GM19043 (cell line): ENCODE data around the gene SOX6.
"Not testable (repeated sequence)": the region's sequence is repeated elsewhere in the genome, so short reads cannot be mapped to it uniquely, and the experiment has no call there.

ENCODE experiments used
- ATAC-seq: cut with Tn5 transposase; IDR thresholded peaks from one replicate; pipeline ENCODE4 v1.9.1; 2021; ENCODE audit warnings: low read depth; ENCODE audit not compliant: unreplicated experiment

Gene SOX6

GRCh38 chr11:15942126-15942525 lies 414.2 kb downstream of the SOX6 start:
- ATAC-seq, result no peak

- ATAC-seq, result no peak
Measured at GRCh38 chr11:15941206-15941770, 415.1 kb downstream of the SOX6 start.

GRCh38 chr11:15940462-15941205 lies 415.7 kb downstream of the SOX6 start:
- no peak for ATAC-seq

GRCh38 chr11:15938983-15939382 lies 417.4 kb downstream of the SOX6 start:
- no peak for ATAC-seq

GRCh38 chr11:15938121-15938611 lies 418.2 kb downstream of the SOX6 start:
- no peak for ATAC-seq

- no peak for ATAC-seq
Measured at GRCh38 chr11:15937601-15938120, 418.7 kb downstream of the SOX6 start.

- ATAC-seq, result no peak
Measured at GRCh38 chr11:15936011-15936410, 420.3 kb downstream of the SOX6 start.

GRCh38 chr11:15935373-15935772 lies 421.0 kb downstream of the SOX6 start:
- ATAC-seq, result no peak

GRCh38 chr11:15933886-15934625 lies 422.3 kb downstream of the SOX6 start:
- no peak for ATAC-seq

GRCh38 chr11:15932417-15932816 lies 423.9 kb downstream of the SOX6 start:
- no peak for ATAC-seq

GRCh38 chr11:15931497-15931896 lies 424.8 kb downstream of the SOX6 start:
- no peak for ATAC-seq

- no peak for ATAC-seq
Measured at GRCh38 chr11:15930442-15931025, 425.8 kb downstream of the SOX6 start.

GRCh38 chr11:15929371-15929901 lies 426.9 kb downstream of the SOX6 start:
- no peak for ATAC-seq

GRCh38 chr11:15927864-15928217 lies 428.5 kb downstream of the SOX6 start:
- no peak for ATAC-seq

GRCh38 chr11:15927196-15927863 lies 429.0 kb downstream of the SOX6 start:
- ATAC-seq, result no peak

GRCh38 chr11:15926071-15926470 lies 430.3 kb downstream of the SOX6 start:
- no peak for ATAC-seq

- ATAC-seq, result no peak
Measured at GRCh38 chr11:15923183-15923582, 433.2 kb downstream of the SOX6 start.

GRCh38 chr11:15922745-15923144 lies 433.6 kb downstream of the SOX6 start:
- ATAC-seq, result not testable (repeated sequence)

- no peak for ATAC-seq
Measured at GRCh38 chr11:15920856-15921629, 435.3 kb downstream of the SOX6 start.
